ENCODE results near the gene PRPSAP1. TPM values are rescaled to one million over a fixed set of nuclear protein-coding genes. Genes with fewer than 3 reads are reported as not detected.
"Not testable (repeated sequence)": the region's sequence is repeated elsewhere in the genome, so short reads cannot be mapped to it uniquely, and the experiment has no call there.

PRPSAP1 gene
- total RNA-seq, 1 donor from 2014 or later = 89.6 TPM

GRCh38 chr17:76314392-76315227, 39.1 kb downstream of the PRPSAP1 start:
- H3K27ac Mint-ChIP-seq = peak overlapping the region; percentile 50

DNA sequence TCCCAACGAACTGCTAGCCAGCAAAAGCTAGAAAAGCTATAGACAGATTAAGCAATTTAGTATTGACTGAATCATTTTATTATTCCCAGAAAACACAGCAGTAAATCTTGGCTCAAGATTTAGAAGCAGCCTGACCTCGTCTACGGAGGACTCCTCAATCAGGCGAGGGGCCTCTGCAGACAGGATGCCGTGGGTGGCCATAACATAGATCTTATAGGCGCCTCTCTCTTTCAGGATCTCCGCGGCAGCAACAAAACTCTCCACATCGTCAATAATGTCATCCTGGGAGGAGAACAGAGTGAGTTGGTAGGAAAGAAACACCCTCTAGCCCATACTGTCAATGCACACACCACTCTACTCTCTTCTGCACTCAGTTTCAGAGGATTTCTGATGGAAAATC, 41.0 kb downstream of the PRPSAP1 start:
- no peaks in the 10 kb centered on the region for H3K9me3 Mint-ChIP-seq (ENCODE audit: low read depth)
- peaks cover 8% of the 10 kb centered on the region for H3K4me1 Mint-ChIP-seq (ENCODE audit: low read depth)
- no peaks in the 10 kb centered on the region for H3K27me3 Mint-ChIP-seq
- H3K27ac Mint-ChIP-seq = no peak overlapping the region
- DNase-seq (ENCODE audit: low spot score, unreplicated experiment) = no peak
- TF ChIP-seq CTCF (IDR thresholded peaks at IDR 0.05; ENCODE audit: unreplicated experiment) = no peak
- H3K36me3 Mint-ChIP-seq (ENCODE audit: insufficient read depth) = peaks cover 34% of the 10 kb centered on the region
- no peak overlapping the region for H3K4me3 Mint-ChIP-seq (ENCODE audit: low read depth)

More at GRCh38 chr17:76314392-76315227, 39.1 kb downstream of the PRPSAP1 start:
- Mint-ChIP-seq H3K9me3 (ENCODE audit: low read depth) (no peaks in the 10 kb centered on the region), H3K27me3 (no peaks in the 10 kb centered on the region), H3K4me3 (ENCODE audit: low read depth) (no peak overlapping the region), H3K36me3 (ENCODE audit: insufficient read depth) (peaks cover 29% of the 10 kb centered on the region), H3K4me1 (ENCODE audit: low read depth) (peaks cover 8% of the 10 kb centered on the region)
- TF ChIP-seq CTCF (IDR thresholded peaks at IDR 0.05; ENCODE audit: unreplicated experiment) = no peak
- DNase-seq (ENCODE audit: low spot score, unreplicated experiment) = no peak

DNA sequence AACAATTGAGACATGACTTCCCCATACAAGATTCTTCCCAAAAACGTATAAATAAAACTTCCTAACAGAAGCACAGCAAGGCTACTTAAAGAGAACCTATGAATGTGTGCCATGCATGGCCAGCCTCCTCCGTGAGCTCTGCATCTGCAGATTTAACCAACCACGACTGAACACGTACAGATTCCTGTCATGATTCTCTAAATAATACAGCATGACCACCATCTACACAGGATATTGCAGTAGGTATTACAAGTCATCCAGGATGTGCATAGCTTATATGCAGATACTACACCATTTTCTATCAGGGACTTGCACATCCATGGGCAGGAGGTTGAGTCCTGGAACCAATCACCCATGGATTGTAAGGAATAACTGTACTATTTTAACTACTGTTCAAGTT, 44.3 kb downstream of the PRPSAP1 start:
- TF ChIP-seq CTCF (IDR thresholded peaks at IDR 0.05; ENCODE audit: unreplicated experiment) = no peak
- Mint-ChIP-seq H3K36me3 (ENCODE audit: insufficient read depth) (peaks cover 29% of the 10 kb centered on the region), H3K9me3 (ENCODE audit: low read depth) (no peaks in the 10 kb centered on the region), H3K27me3 (no peaks in the 10 kb centered on the region), H3K4me3 (ENCODE audit: low read depth) (no peak overlapping the region), H3K4me1 (ENCODE audit: low read depth) (no peaks in the 10 kb centered on the region), H3K27ac (no peak overlapping the region)
- DNase-seq (ENCODE audit: low spot score, unreplicated experiment) = no peak

- Mint-ChIP-seq H3K27ac (no peak within 1 kb of the TSS), H3K4me3 (ENCODE audit: low read depth) (no peak within 1 kb of the TSS), H3K9me3 (ENCODE audit: low read depth) (no peaks in the 10 kb centered on the region), H3K27me3 (no peaks in the 10 kb centered on the region), H3K4me1 (ENCODE audit: low read depth) (no peaks in the 10 kb centered on the region), H3K36me3 (ENCODE audit: insufficient read depth) (peaks cover 22% of the 10 kb centered on the region)
- DNase-seq (ENCODE audit: low spot score, unreplicated experiment) = no peak
- TF ChIP-seq CTCF (IDR thresholded peaks at IDR 0.05; ENCODE audit: unreplicated experiment) = no peak
Measured at GRCh38 chr17:76307966-76308338, 45.8 kb downstream of the PRPSAP1 start, which contains the start of gene QRICH2. QRICH2 (minus strand) TSS chr17:76308276; CDS start chr17:76307998, 278 bp downstream.

DNA sequence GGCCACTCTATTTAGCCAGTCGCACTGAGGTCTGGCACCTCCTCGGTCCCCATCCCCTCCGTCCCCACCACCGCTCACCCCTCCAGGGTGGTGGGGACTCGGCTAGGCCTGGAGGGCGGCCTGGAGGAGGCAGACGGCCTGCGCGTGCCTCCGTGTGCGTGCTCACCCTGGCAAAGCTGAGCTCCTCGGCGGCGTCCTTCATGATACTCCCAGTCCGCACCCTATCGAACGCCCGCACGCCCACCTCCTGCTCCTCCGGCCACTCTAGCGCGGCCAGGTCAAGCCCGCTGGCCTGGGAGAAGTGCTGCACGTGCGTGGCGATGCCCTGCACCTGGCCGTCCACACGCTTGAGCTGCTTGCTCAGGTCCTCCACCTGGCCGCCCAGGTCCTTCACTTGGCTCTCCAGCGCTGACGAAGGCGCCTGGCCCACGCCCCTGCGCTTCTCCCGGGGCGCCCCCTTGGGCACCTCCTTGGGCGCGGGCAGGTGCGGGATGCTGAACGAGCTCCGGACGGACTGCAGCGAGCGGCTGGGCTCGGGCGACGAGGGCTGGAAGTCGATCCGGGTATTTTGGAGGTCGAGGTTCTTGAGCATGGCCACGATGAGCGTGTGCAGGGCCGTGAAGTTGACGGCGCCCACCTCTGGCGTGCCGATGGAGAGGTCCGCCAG, 46.3 kb downstream of the PRPSAP1 start:
- Mint-ChIP-seq H3K9me3 (ENCODE audit: low read depth) (no peaks in the 10 kb centered on the region), H3K27ac (no peak overlapping the region), H3K4me3 (ENCODE audit: low read depth) (no peak overlapping the region), H3K36me3 (ENCODE audit: insufficient read depth) (peaks cover 18% of the 10 kb centered on the region), H3K27me3 (no peaks in the 10 kb centered on the region), H3K4me1 (ENCODE audit: low read depth) (no peaks in the 10 kb centered on the region)
- DNase-seq (ENCODE audit: low spot score, unreplicated experiment) = no peak
- no peak for TF ChIP-seq CTCF (IDR thresholded peaks at IDR 0.05; ENCODE audit: unreplicated experiment)

DNA sequence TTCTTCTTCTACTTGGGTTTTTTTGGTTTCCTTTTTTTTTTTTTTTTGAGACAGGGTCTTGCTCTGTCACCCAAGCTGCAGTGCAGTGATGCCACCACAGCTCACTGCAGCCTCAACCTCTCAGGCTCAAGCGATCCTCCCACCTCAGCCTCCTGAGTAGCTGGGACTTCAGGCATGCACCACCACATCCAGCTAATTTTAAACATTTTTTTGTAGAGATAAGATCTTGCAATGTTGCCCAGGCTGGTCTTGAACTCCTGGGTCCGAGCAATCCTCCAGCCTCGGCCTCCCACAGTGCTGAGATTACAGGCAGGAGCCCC, 48.6 kb downstream of the PRPSAP1 start:
- not testable (repeated sequence) for H3K4me3 Mint-ChIP-seq (ENCODE audit: low read depth); H3K27ac Mint-ChIP-seq; DNase-seq (ENCODE audit: low spot score, unreplicated experiment); H3K9me3 Mint-ChIP-seq (ENCODE audit: low read depth); H3K4me1 Mint-ChIP-seq (ENCODE audit: low read depth); H3K27me3 Mint-ChIP-seq
- peaks cover 12% of the 10 kb centered on the region for H3K36me3 Mint-ChIP-seq (ENCODE audit: insufficient read depth)
